SK-N-SH treated with all-trans-retinoic acid at 6 μM for 48 hours (cell line): Measurements from ENCODE around the gene TOMM34.

ENCODE experiments used
- ATAC-seq: fragments of 200-7000 bp; cut with Tn5 transposase; 3 replicates; pipeline ENCODE4 v1.9.1; 2020; ENCODE audit warnings: mild to moderate bottlenecking, moderate library complexity
- ARNTL ChIP-seq: fragments of 450-650 bp; formaldehyde crosslinking; IDR thresholded peaks from 2 replicates; pipeline ENCODE4 v1.5.0; 2020; ENCODE audit warnings: low read depth, mild to moderate bottlenecking, moderate library complexity, borderline replicate concordance
- BACH2 ChIP-seq: fragments of 250-450 bp; sonication (Bioruptor Pico); IDR thresholded peaks from 2 replicates; pipeline ENCODE4 v1.9.0; 2021; ENCODE audit warnings: mild to moderate bottlenecking, borderline replicate concordance
- CREB5 ChIP-seq: fragments of 250-450 bp; sonication (Bioruptor Pico); IDR thresholded peaks from 2 replicates; pipeline ENCODE4 v1.5.1; 2020; ENCODE audit warnings: low read depth, mild to moderate bottlenecking, moderate library complexity
- CSDC2 ChIP-seq: fragments of 250-450 bp; sonication (Bioruptor Pico); IDR thresholded peaks from 2 replicates; pipeline ENCODE4 v1.5.0; 2020; ENCODE audit warnings: mild to moderate bottlenecking, moderate library complexity
- CSRNP3 ChIP-seq: fragments of 250-450 bp; sonication (Bioruptor Pico); IDR thresholded peaks from 2 replicates; pipeline ENCODE4 v1.5.1; 2021; ENCODE audit warnings: mild to moderate bottlenecking, moderate library complexity
- ESRRG ChIP-seq: fragments of 250-450 bp; sonication (Bioruptor Pico); IDR thresholded peaks from 2 replicates; pipeline ENCODE4 v1.6.1; 2021; ENCODE audit warnings: mild to moderate bottlenecking
- GLIS3 ChIP-seq: fragments of 250-450 bp; sonication (Bioruptor Pico); IDR thresholded peaks from 2 replicates; pipeline ENCODE4 v1.5.0; 2020; ENCODE audit warnings: mild to moderate bottlenecking, moderate library complexity
- ISL1 ChIP-seq: fragments of 250-450 bp; sonication (Bioruptor Pico); IDR thresholded peaks from 2 replicates; pipeline ENCODE4 v2.1.2; 2022; ENCODE audit warnings: mild to moderate bottlenecking, moderate library complexity
- OSR1 ChIP-seq: fragments of 250-450 bp; sonication (Bioruptor Pico); IDR thresholded peaks from 2 replicates; pipeline ENCODE4 v1.8.0; 2022; ENCODE audit warnings: moderate library complexity, mild to moderate bottlenecking, inconsistent platforms
- PATZ1 ChIP-seq: fragments of 250-450 bp; sonication (Bioruptor Pico); IDR thresholded peaks from 2 replicates; pipeline ENCODE4 v1.8.0; 2020; ENCODE audit warnings: mild to moderate bottlenecking, moderate library complexity, borderline replicate concordance
- POU6F1 ChIP-seq: fragments of 250-450 bp; sonication (Bioruptor Pico); IDR thresholded peaks from 2 replicates; pipeline ENCODE4 v1.8.0; 2021; ENCODE audit warnings: low read depth, mild to moderate bottlenecking, moderate library complexity, borderline replicate concordance
- PPARA ChIP-seq: fragments of 250-450 bp; sonication (Bioruptor Pico); IDR thresholded peaks from 2 replicates; pipeline ENCODE4 v1.5.0; 2020; ENCODE audit warnings: mild to moderate bottlenecking, borderline replicate concordance
- RARB ChIP-seq: fragments of 250-450 bp; sonication (Bioruptor Pico); IDR thresholded peaks from 2 replicates; pipeline ENCODE4 v1.8.0; 2021; ENCODE audit warnings: mild to moderate bottlenecking, moderate library complexity
- TCF4 ChIP-seq: fragments of 250-450 bp; sonication (Bioruptor Pico); IDR thresholded peaks from 2 replicates; pipeline ENCODE4 v1.8.0; 2021; ENCODE audit warnings: mild to moderate bottlenecking, moderate library complexity, borderline replicate concordance
- TOX ChIP-seq: fragments of 250-450 bp; sonication (Bioruptor Pico); IDR thresholded peaks from 2 replicates; pipeline ENCODE4 v1.8.0; 2021; ENCODE audit warnings: mild to moderate bottlenecking, moderate library complexity, borderline replicate concordance
- TSHZ2 ChIP-seq: fragments of 250-450 bp; sonication (Bioruptor Pico); IDR thresholded peaks from 2 replicates; pipeline ENCODE4 v1.5.0; 2020; ENCODE audit warnings: mild to moderate bottlenecking, moderate library complexity
- ZC3H10 ChIP-seq: fragments of 250-450 bp; sonication (Bioruptor Pico); IDR thresholded peaks from 2 replicates; pipeline ENCODE4 v1.5.1; 2021; ENCODE audit warnings: mild to moderate bottlenecking, moderate library complexity
- ZFP3 ChIP-seq: fragments of 250-450 bp; sonication (Bioruptor Pico); IDR thresholded peaks from 2 replicates; pipeline ENCODE4 v1.5.0; 2020; ENCODE audit warnings: mild to moderate bottlenecking, moderate library complexity
- ZFP30 ChIP-seq: fragments of 450-650 bp; formaldehyde crosslinking; IDR thresholded peaks from 2 replicates; pipeline ENCODE4 v1.5.0; 2022; ENCODE audit warnings: mild to moderate bottlenecking, moderate library complexity
- ZNF70 ChIP-seq: fragments of 450-650 bp; formaldehyde crosslinking; IDR thresholded peaks from 2 replicates; pipeline ENCODE4 v1.5.0; 2020; ENCODE audit warnings: mild to moderate bottlenecking, moderate library complexity
- ZNF8 ChIP-seq: fragments of 450-650 bp; formaldehyde crosslinking; IDR thresholded peaks from 2 replicates; pipeline ENCODE4 v1.5.0; 2020; ENCODE audit warnings: mild to moderate bottlenecking, moderate library complexity

The TOMM34 gene

GRCh38 chr20:44960103-44960852 lies at the start of gene TOMM34:
TSS of gene TOMM34 (minus strand) at chr20:44960397. CDS start at chr20:44960333, 64 bp downstream.
- TF ChIP-seq GLIS3 (CRISPR knock-in tag) (no peak), ZFP30 (CRISPR knock-in tag) (no peak), OSR1 (CRISPR knock-in tag) (no peak), PPARA (CRISPR knock-in tag) (no peak), ESRRG (CRISPR knock-in tag) (no peak), CREB5 (CRISPR knock-in tag) (no peak), ZNF8 (no peak), TSHZ2 (CRISPR knock-in tag) (no peak), ZFP3 (CRISPR knock-in tag) (no peak), CSRNP3 (CRISPR knock-in tag) (no peak)
- ATAC-seq: peak; percentile 95

GRCh38 chr20:45008521-45009049 lies 48.4 kb upstream of the TOMM34 start:
- TF ChIP-seq CSDC2 (no peak), OSR1 (CRISPR knock-in tag) (no peak), TOX (CRISPR knock-in tag) (no peak), TSHZ2 (CRISPR knock-in tag) (no peak), ZNF70 (CRISPR knock-in tag) (no peak)
- no peak for ATAC-seq

GRCh38 chr20:44997668-44998067 lies 37.5 kb upstream of the TOMM34 start:
- no peak for ATAC-seq
- TF ChIP-seq PPARA (CRISPR knock-in tag) (no peak), CREB5 (CRISPR knock-in tag) (no peak), ARNTL (CRISPR knock-in tag) (no peak), TCF4 (CRISPR knock-in tag) (no peak), ZNF8 (no peak), RARB (CRISPR knock-in tag) (no peak), PATZ1 (CRISPR knock-in tag) (no peak), OSR1 (CRISPR knock-in tag) (no peak), ESRRG (CRISPR knock-in tag) (no peak), ISL1 (CRISPR knock-in tag) (no peak), BACH2 (CRISPR knock-in tag) (no peak), ZFP30 (CRISPR knock-in tag) (no peak), ZNF70 (CRISPR knock-in tag) (no peak), CSDC2 (no peak), POU6F1 (no peak), GLIS3 (CRISPR knock-in tag) (no peak), CSRNP3 (CRISPR knock-in tag) (no peak), ZC3H10 (CRISPR knock-in tag) (no peak)
